HG03575 (cell line): ENCODE data around the gene ZCCHC14.
A peak's percentile ranks its signal among the peaks of the same experiment; 100 is the strongest.

Experiments used
- ATAC-seq: cut with Tn5 transposase; IDR thresholded peaks from one replicate; pipeline ENCODE4 v1.9.1; 2021; ENCODE audit not compliant: unreplicated experiment, insufficient number of reproducible peaks, low FRiP score; ENCODE audit errors: extremely low read depth

Gene ZCCHC14

GRCh38 chr16:87492721-87493607, at the start of gene ZCCHC14:
Gene ZCCHC14, minus strand, starts transcription at chr16:87493024. Its CDS starts 786 bp downstream, at chr16:87492238.
- ATAC-seq, result peak; percentile 39

- no peak for ATAC-seq
Observed at GRCh38 chr16:87541872-87542234, 49.0 kb upstream of the ZCCHC14 start.

- no peak for ATAC-seq
Observed at GRCh38 chr16:87541147-87541871, 48.5 kb upstream of the ZCCHC14 start.

GRCh38 chr16:87540897-87541146, 48.0 kb upstream of the ZCCHC14 start:
- ATAC-seq, result no peak

- no peak for ATAC-seq
Observed at GRCh38 chr16:87540072-87540896, 47.5 kb upstream of the ZCCHC14 start.

GRCh38 chr16:87539113-87539512, 46.3 kb upstream of the ZCCHC14 start:
- no peak for ATAC-seq

- ATAC-seq, result no peak
Observed at GRCh38 chr16:87538594-87538993, 45.8 kb upstream of the ZCCHC14 start.

- ATAC-seq, result no peak
Observed at GRCh38 chr16:87538160-87538559, 45.3 kb upstream of the ZCCHC14 start.

GRCh38 chr16:87536795-87537142, 43.9 kb upstream of the ZCCHC14 start:
- ATAC-seq, result no peak

- ATAC-seq, result no peak
Observed at GRCh38 chr16:87535855-87536794, 43.3 kb upstream of the ZCCHC14 start.

GRCh38 chr16:87535457-87535854, 42.6 kb upstream of the ZCCHC14 start:
- ATAC-seq, result no peak

GRCh38 chr16:87534751-87535150, 41.9 kb upstream of the ZCCHC14 start:
- no peak for ATAC-seq

GRCh38 chr16:87534030-87534653, 41.3 kb upstream of the ZCCHC14 start:
- no peak for ATAC-seq

- no peak for ATAC-seq
Observed at GRCh38 chr16:87533061-87533460, 40.2 kb upstream of the ZCCHC14 start.

GRCh38 chr16:87531418-87531817, 38.6 kb upstream of the ZCCHC14 start:
- no peak for ATAC-seq

GRCh38 chr16:87528690-87529579, 36.1 kb upstream of the ZCCHC14 start:
- ATAC-seq, result no peak

GRCh38 chr16:87527055-87527724, 34.4 kb upstream of the ZCCHC14 start:
- no peak for ATAC-seq
